ENCODE measurements around the gene PFDN6.

DNA sequence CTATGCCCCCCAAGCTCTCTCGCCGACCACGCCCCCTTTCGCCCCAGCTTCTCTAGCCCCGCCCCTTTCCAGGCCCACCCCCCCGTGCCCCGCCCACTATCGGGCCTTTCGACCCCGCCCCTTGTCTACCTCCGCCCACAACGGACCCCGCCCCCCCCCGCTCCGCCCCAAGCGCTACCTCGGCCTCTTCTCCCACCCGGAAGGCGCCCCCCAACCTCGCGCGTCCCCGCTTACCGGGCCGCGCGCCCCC is 27.9 kb downstream of the PFDN6 start:
- TF ChIP-seq CREB1 (IDR thresholded peaks at IDR 0.05; ENCODE audit: low read depth) = no peak
- no peak for TF ChIP-seq TCF12 (IDR thresholded peaks at IDR 0.05; ENCODE audit: low read depth)
- TF ChIP-seq, protein P1, sequence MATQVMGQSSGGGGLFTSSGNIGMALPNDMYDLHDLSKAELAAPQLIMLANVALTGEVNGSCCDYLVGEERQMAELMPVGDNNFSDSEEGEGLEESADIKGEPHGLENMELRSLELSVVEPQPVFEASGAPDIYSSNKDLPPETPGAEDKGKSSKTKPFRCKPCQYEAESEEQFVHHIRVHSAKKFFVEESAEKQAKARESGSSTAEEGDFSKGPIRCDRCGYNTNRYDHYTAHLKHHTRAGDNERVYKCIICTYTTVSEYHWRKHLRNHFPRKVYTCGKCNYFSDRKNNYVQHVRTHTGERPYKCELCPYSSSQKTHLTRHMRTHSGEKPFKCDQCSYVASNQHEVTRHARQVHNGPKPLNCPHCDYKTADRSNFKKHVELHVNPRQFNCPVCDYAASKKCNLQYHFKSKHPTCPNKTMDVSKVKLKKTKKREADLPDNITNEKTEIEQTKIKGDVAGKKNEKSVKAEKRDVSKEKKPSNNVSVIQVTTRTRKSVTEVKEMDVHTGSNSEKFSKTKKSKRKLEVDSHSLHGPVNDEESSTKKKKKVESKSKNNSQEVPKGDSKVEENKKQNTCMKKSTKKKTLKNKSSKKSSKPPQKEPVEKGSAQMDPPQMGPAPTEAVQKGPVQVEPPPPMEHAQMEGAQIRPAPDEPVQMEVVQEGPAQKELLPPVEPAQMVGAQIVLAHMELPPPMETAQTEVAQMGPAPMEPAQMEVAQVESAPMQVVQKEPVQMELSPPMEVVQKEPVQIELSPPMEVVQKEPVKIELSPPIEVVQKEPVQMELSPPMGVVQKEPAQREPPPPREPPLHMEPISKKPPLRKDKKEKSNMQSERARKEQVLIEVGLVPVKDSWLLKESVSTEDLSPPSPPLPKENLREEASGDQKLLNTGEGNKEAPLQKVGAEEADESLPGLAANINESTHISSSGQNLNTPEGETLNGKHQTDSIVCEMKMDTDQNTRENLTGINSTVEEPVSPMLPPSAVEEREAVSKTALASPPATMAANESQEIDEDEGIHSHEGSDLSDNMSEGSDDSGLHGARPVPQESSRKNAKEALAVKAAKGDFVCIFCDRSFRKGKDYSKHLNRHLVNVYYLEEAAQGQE (IDR thresholded peaks at IDR 0.05; ENCODE audit: low read depth) = no peak
- no peak for TF ChIP-seq EP300 (IDR thresholded peaks at IDR 0.05; ENCODE audit: borderline replicate concordance)
- TF ChIP-seq YY1 (IDR thresholded peaks at IDR 0.05; ENCODE audit: low read depth) = no peak
- TF ChIP-seq RAD21 (IDR thresholded peaks at IDR 0.05; ENCODE audit: low read depth) = no peak
- TF ChIP-seq TEAD4 (IDR thresholded peaks at IDR 0.05) = no peak
- no peak for TF ChIP-seq TAF1 (IDR thresholded peaks at IDR 0.05; ENCODE audit: low read depth)
- no peak for TF ChIP-seq NFIC (IDR thresholded peaks at IDR 0.05)
- TF ChIP-seq, protein P2, sequence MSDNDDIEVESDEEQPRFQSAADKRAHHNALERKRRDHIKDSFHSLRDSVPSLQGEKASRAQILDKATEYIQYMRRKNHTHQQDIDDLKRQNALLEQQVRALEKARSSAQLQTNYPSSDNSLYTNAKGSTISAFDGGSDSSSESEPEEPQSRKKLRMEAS (IDR thresholded peaks at IDR 0.05) = no peak
- no peak for TF ChIP-seq CEBPB (IDR thresholded peaks at IDR 0.05)
- TF ChIP-seq, protein P3, sequence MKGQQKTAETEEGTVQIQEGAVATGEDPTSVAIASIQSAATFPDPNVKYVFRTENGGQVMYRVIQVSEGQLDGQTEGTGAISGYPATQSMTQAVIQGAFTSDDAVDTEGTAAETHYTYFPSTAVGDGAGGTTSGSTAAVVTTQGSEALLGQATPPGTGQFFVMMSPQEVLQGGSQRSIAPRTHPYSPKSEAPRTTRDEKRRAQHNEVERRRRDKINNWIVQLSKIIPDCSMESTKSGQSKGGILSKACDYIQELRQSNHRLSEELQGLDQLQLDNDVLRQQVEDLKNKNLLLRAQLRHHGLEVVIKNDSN (IDR thresholded peaks at IDR 0.05) = no peak
- TF ChIP-seq FOXM1 (IDR thresholded peaks at IDR 0.05; ENCODE audit: borderline replicate concordance, low read depth) = no peak

Measured in Ishikawa (cell line).